ENCODE measurements around the gene PTCH2. TPM values are rescaled to one million over a fixed set of nuclear protein-coding genes. Genes with fewer than 3 reads are reported as not detected.
A peak's percentile ranks its signal among the peaks of the same experiment; 100 is the strongest.

The PTCH2 gene
- 0.51 TPM for total RNA-seq (ENCODE audit: unreplicated experiment)
- long read RNA-seq: 0 reads

DNA sequence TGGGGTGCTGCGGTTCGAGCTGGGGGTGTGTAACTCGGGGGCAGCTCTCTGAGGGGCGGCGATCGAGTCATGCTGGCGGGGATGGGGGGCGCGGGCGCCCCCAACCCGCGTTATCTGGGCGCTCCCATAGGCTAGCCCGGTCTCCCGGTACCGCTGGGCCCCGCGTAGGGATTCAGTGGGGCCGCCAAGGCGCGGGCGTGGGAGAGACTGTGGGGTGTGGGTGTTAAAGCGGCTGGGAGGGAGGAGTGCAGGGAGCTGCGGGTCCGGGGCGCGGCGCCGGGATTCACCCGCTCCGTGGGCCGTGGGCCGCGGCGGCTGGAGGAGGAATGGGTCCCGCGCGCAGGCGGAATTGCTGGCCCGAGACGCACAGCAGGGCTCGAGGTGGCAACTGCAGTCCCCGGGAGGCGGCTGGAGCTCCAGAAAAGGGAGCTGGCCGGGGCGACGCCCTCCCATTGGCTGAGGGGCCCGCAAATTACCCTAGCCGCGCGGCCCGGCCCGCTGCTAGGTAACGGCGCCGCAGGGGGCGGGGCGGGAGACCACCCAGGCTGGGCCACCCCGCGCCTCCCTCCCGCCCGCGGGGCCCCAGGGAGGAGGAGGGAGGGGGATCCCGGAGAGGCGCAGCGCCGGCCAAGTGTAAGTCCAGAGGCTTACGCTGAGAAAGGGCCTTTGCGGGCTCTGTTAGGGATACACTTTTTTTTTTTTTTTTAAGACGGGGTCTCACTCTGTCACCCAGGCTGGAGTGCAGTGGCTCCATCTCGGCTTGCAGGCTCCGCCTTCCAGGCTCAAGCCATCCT, at the start of gene PTCH2:
PTCH2 (minus strand) TSS at position 392 of the 794 bp plus-strand sequence; CDS start at position 71, 321 bp downstream.
- Mint-ChIP-seq H3K36me3 (ENCODE audit: low read depth, unreplicated experiment) (no peaks in the 10 kb centered on the region), H3K4me3 (ENCODE audit: unreplicated experiment) (peak within 1 kb of the TSS; percentile 83), H3K27me3 (ENCODE audit: unreplicated experiment) (peaks cover 2% of the 10 kb centered on the region), H3K27ac (ENCODE audit: unreplicated experiment) (no peak within 1 kb of the TSS), H3K4me1 (ENCODE audit: unreplicated experiment) (peaks cover 4% of the 10 kb centered on the region), H3K9me3 (ENCODE audit: unreplicated experiment) (no peaks in the 10 kb centered on the region)
- TF ChIP-seq, protein P1, sequence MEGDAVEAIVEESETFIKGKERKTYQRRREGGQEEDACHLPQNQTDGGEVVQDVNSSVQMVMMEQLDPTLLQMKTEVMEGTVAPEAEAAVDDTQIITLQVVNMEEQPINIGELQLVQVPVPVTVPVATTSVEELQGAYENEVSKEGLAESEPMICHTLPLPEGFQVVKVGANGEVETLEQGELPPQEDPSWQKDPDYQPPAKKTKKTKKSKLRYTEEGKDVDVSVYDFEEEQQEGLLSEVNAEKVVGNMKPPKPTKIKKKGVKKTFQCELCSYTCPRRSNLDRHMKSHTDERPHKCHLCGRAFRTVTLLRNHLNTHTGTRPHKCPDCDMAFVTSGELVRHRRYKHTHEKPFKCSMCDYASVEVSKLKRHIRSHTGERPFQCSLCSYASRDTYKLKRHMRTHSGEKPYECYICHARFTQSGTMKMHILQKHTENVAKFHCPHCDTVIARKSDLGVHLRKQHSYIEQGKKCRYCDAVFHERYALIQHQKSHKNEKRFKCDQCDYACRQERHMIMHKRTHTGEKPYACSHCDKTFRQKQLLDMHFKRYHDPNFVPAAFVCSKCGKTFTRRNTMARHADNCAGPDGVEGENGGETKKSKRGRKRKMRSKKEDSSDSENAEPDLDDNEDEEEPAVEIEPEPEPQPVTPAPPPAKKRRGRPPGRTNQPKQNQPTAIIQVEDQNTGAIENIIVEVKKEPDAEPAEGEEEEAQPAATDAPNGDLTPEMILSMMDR (IDR thresholded peaks at IDR 0.05; ENCODE audit: unreplicated experiment): no peak
- peak; percentile 72 for DNase-seq (ENCODE audit: low spot score)

DNA sequence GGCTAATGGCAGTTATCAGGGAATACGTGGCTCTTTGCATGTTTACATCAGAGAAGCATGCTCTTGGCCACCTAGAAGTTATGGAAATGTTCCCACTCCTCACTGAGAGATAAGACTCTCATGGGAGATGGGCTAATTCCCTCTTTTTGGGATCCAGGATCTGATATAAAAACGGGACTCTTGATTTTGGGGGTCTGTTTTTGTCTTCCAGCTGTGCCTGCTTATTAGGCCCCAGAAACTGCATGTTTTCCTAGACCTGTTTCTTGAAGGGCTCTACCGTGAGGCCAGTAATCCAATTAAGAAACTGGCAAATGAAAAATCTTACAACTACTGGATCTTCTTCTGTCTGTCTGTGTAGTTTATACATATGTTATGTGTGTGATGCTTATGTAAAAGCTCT, 47.0 kb upstream of the PTCH2 start:
- Mint-ChIP-seq H3K4me3 (ENCODE audit: unreplicated experiment) (peak overlapping the region; percentile 59), H3K27ac (ENCODE audit: unreplicated experiment) (no peak overlapping the region), H3K4me1 (ENCODE audit: unreplicated experiment) (no peaks in the 10 kb centered on the region), H3K9me3 (ENCODE audit: unreplicated experiment) (peaks cover 25% of the 10 kb centered on the region), H3K27me3 (ENCODE audit: unreplicated experiment) (peaks cover 3% of the 10 kb centered on the region), H3K36me3 (ENCODE audit: low read depth, unreplicated experiment) (peaks cover 53% of the 10 kb centered on the region)
- peak; percentile 33 for DNase-seq (ENCODE audit: low spot score)
- TF ChIP-seq, protein P1 (IDR thresholded peaks at IDR 0.05; ENCODE audit: unreplicated experiment): no peak

- H3K27me3 Mint-ChIP-seq (ENCODE audit: unreplicated experiment): peaks cover 2% of the 10 kb centered on the region
- H3K27ac Mint-ChIP-seq (ENCODE audit: unreplicated experiment): no peak overlapping the region
- peaks cover 52% of the 10 kb centered on the region for H3K36me3 Mint-ChIP-seq (ENCODE audit: low read depth, unreplicated experiment)
- peaks cover 3% of the 10 kb centered on the region for H3K4me1 Mint-ChIP-seq (ENCODE audit: unreplicated experiment)
- H3K9me3 Mint-ChIP-seq (ENCODE audit: unreplicated experiment): peaks cover 16% of the 10 kb centered on the region
- DNase-seq (ENCODE audit: low spot score): no peak
- H3K4me3 Mint-ChIP-seq (ENCODE audit: unreplicated experiment): no peak overlapping the region
- TF ChIP-seq, protein P1 (IDR thresholded peaks at IDR 0.05; ENCODE audit: unreplicated experiment): no peak
These were observed 42.4 kb upstream of the PTCH2 start for GRCh38 chr1:44885406-44885805.

DNA sequence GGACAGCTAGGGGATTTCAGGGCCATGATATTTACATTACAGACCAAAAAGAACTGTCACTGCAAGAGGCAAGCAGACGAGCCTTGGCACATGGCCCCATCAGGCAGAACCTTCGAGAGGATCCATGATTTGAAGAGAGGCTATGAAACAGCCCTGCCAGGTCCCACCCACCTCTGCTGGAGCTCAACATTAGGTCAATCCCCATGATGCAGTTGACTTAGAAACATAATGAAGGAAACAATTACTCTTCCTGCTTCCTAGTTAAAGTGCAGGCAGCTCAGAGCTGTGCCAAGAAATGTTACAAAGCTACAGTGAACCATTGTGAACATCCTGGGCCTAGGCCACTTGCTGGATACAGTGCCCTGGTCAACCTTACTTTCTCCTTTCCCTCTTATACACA, 41.7 kb upstream of the PTCH2 start:
- H3K36me3 Mint-ChIP-seq (ENCODE audit: low read depth, unreplicated experiment): peaks cover 50% of the 10 kb centered on the region
- H3K4me3 Mint-ChIP-seq (ENCODE audit: unreplicated experiment): no peak overlapping the region
- peaks cover 3% of the 10 kb centered on the region for H3K4me1 Mint-ChIP-seq (ENCODE audit: unreplicated experiment)
- DNase-seq (ENCODE audit: low spot score): no peak
- H3K27ac Mint-ChIP-seq (ENCODE audit: unreplicated experiment): no peak overlapping the region
- TF ChIP-seq, protein P1 (IDR thresholded peaks at IDR 0.05; ENCODE audit: unreplicated experiment): no peak
- peaks cover 11% of the 10 kb centered on the region for H3K9me3 Mint-ChIP-seq (ENCODE audit: unreplicated experiment)
- peaks cover 2% of the 10 kb centered on the region for H3K27me3 Mint-ChIP-seq (ENCODE audit: unreplicated experiment)

DNA sequence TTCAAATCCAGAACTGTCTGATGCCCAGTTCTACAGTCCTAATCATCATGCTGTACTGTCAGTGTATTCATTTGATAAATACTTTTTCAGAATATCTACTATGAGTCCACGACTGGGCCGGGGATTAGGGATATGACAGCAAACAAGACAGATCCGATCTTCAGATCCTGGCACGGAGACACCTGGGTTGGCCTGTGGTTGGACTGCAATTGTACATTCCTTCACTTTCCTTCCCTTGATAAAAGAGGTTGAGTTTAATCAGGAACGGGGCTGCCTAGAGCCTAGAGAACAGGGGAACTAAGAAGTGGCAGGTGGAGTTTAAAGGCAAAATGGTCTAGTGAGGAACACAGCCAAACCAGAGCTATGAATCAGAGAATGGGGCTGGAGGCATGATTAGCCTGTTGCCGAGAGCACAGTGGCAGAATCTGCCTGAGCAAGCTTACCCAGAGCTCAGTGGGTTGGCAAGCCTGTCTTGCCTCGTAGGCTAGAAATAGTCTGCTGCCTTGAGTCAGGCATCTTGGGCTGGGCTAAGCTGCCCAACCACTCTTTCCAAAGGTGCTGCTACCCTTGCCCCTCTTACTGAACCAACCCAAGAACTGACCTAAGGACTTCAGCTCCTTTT, 38.1 kb upstream of the PTCH2 start:
- peaks cover 4% of the 10 kb centered on the region for H3K27me3 Mint-ChIP-seq (ENCODE audit: unreplicated experiment)
- peaks cover 40% of the 10 kb centered on the region for H3K36me3 Mint-ChIP-seq (ENCODE audit: low read depth, unreplicated experiment)
- TF ChIP-seq, protein P1 (IDR thresholded peaks at IDR 0.05; ENCODE audit: unreplicated experiment): no peak
- peaks cover 3% of the 10 kb centered on the region for H3K4me1 Mint-ChIP-seq (ENCODE audit: unreplicated experiment)
- no peaks in the 10 kb centered on the region for H3K9me3 Mint-ChIP-seq (ENCODE audit: unreplicated experiment)
- no peak overlapping the region for H3K4me3 Mint-ChIP-seq (ENCODE audit: unreplicated experiment)
- H3K27ac Mint-ChIP-seq (ENCODE audit: unreplicated experiment): peak overlapping the region; percentile 64
- DNase-seq (ENCODE audit: low spot score): no peak

Data from endothelial cell (in vitro differentiated cells).